Activated T-helper 2 cell treated with anti-CD3 and anti-CD28 coated beads, Interferon-gamma antibody, Interleukin-2, Interleukin-4, amounts not matched to agents 10 μg/mL and 5 μg/mL and 100 μg/mL, durations not matched to agents 14 hours and 24 hours and 36 hours (primary cell): Measurements from ENCODE around the gene SYNRG. TPM values are rescaled to one million over a fixed set of nuclear protein-coding genes. Genes with fewer than 3 reads are reported as not detected.

ENCODE experiments used
- DNase-seq: peaks from one replicate; pipeline ENCODE4 v3.0.0; 2021; ENCODE audit warnings: low spot score
- H3K27ac Mint-ChIP-seq: one replicate; pipeline ENCODE4 v1.8.0; 2021; ENCODE audit warnings: mixed read lengths
- H3K27me3 Mint-ChIP-seq: one replicate; pipeline ENCODE4 v1.8.0; 2021; ENCODE audit warnings: low read depth, mixed read lengths
- H3K36me3 Mint-ChIP-seq: one replicate; pipeline ENCODE4 v1.8.0; 2021; ENCODE audit warnings: low read depth, mixed read lengths
- H3K4me1 Mint-ChIP-seq: one replicate; pipeline ENCODE4 v1.8.0; 2021; ENCODE audit warnings: low read depth, mixed read lengths
- H3K4me3 Mint-ChIP-seq: one replicate; pipeline ENCODE4 v1.8.0; 2021; ENCODE audit warnings: low read depth, mild to moderate bottlenecking, moderate library complexity, mixed read lengths
- H3K9me3 Mint-ChIP-seq: one replicate; pipeline ENCODE4 v1.8.0; 2021; ENCODE audit warnings: mixed read lengths
- intact Hi-C: fragments of 100-400 bp; cut with micrococcal nuclease; formaldehyde crosslinking; loops from one replicate; pipeline ENCODE4 v1.15.1; 2023
- total RNA-seq: library from RNA; stranded (reverse); gene quantifications from 2 replicates; pipeline ENCODE4 v1.2.3, GENCODE V29; 2022

Gene SYNRG
- total RNA-seq, 1 donor from 2014 or later = 43.7 TPM

DNA sequence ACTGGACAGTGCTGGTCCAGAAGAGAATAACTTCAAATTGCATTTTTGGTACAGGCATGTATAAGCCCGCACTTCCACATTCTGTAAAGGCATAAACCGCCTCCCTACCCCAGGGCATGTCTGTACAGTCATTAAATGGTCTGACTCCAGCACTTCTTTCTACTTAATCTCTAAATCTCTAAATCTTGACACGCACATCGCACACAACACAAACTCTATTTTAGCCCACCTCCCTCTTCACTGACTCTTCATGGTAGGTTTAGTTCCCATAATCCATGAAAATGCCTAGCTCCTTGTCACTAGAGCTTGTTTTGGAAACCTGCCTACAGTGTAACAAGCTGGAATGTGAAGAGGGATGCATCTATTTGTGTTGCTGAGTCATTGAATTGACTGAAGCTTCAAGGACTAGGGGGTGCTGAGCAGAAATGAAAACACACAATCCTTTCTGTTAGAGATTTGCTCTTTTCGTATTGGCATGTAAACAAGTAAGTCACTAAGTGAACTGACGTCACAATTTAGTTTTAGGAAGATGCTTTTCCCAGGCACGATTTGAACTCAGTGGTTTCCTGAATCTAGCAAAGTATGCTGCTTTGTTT is 121.1 kb downstream of the SYNRG start:
- Mint-ChIP-seq H3K9me3 (no peaks in the 10 kb centered on the region), H3K4me1 (peaks cover 46% of the 10 kb centered on the region), H3K27ac (peak overlapping the region; percentile 94), H3K36me3 (peaks cover 13% of the 10 kb centered on the region), H3K27me3 (no peaks in the 10 kb centered on the region), H3K4me3 (peak overlapping the region; percentile 92)
- no peak for DNase-seq
- intact Hi-C loops = loop anchor here (2.0 to 5.0 kb wide), 2 partner anchors 57 to 119 kb away; partner anchors contain the start of gene SYNRG

DNA sequence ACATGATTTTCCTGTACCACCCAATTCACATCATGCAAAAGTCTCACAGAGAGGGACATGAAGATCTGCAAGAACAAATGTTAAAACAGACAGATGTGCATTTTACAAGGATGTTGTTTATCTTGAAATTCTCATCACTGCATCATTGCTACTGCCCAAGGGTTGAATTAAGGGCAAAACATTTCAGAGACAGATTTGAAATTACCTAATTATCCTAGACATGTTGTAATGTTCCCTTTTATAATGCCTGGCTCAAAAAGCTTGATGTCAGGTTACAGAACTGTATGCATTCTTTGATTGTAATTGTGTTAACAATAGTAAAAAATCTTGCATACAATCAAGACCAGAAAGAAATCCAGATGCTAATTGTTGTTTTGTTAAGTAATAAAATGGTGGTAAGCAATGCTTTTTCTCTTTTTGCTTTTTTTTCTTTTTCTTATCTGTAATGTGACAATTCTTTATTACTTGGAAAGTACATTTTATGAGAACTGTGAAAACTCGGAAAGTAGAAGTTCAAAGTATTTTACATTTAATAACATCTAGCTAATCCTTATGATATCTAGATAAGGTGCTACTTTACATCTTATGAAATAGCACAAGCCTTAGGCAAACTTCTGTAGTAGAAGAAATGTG is 123.2 kb downstream of the SYNRG start:
- Mint-ChIP-seq H3K4me1 (peaks cover 32% of the 10 kb centered on the region), H3K9me3 (no peaks in the 10 kb centered on the region), H3K27ac (no peak overlapping the region), H3K4me3 (no peak overlapping the region), H3K27me3 (no peaks in the 10 kb centered on the region), H3K36me3 (peaks cover 8% of the 10 kb centered on the region)
- DNase-seq = no peak
- intact Hi-C loops = loop anchor here (5.0 kb wide), 1 partner anchor 121 kb away; the partner anchor contains the start of gene SYNRG

DNA sequence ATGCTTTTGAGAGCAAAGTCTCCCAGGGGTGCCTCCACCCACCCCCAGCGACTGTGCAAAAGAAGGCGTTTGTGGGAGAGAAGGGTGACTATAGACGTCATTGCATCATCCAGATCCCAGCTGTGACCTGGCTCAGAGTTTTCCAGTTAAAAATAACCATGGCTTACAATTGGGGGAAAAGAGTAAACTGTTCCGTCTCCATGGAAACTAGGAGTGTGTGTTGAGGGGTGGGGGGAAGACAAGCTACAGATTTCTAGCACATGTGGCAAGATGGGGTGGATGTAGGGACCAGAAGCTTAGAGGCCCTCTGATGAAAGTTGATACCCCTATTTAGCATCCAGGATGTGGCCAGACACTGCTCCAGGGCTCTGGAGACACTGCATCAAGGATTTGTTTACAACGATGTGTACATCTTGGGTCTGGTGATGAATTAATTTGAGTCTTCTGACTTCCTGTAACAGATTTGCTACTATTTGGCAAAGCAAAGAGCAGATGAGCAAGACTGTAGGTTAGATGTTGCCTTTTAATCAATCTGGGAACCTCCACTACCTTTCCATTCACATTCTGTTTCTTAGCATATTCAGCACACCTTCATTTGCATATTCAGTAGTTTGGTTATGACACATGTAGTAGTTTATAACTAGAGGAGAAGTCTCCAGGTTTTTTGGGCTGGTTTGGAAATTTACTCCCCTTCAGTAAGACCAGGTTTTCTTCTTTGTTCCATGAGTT is 125.7 kb downstream of the SYNRG start:
- no peak for DNase-seq
- H3K9me3 Mint-ChIP-seq = no peaks in the 10 kb centered on the region
- H3K4me3 Mint-ChIP-seq = no peak overlapping the region
- peaks cover 19% of the 10 kb centered on the region for H3K4me1 Mint-ChIP-seq
- H3K27ac Mint-ChIP-seq = no peak overlapping the region
- intact Hi-C loops = no loop called here
- H3K27me3 Mint-ChIP-seq = no peaks in the 10 kb centered on the region
- peaks cover 15% of the 10 kb centered on the region for H3K36me3 Mint-ChIP-seq

DNA sequence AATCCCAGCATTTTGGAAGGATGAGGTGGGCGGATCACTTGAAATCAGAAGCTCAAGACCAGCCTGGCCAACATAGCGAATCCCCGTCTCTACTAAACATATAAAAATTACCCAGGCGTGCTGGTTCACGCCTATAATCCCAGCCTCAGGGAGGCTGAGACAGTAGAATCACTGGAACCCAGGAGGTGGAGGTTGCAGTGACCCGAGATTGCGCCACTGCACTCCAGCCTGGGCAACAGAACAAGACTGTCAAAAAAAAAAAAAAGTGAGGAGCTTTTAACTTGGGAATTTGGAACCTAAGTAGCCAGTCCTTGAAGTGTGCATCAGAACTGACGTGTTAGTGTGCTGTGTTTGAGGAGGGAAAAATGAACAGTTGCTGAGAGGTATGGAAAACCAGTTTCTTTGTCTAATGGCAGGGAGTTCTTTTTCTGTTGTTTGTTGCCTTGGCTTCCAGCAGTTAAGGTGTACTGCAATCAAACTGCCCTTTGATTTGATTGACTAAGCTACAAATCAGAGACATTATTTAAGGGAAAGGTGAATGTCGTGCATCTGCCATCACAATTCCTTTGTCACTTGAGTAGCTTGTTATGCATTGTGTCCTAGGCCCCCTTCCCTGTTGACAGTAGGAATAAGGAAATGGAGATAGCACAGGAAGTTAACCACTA is 128.1 kb downstream of the SYNRG start:
- Mint-ChIP-seq H3K9me3 (no peaks in the 10 kb centered on the region), H3K4me3 (no peak overlapping the region), H3K4me1 (peaks cover 10% of the 10 kb centered on the region), H3K27me3 (no peaks in the 10 kb centered on the region), H3K27ac (no peak overlapping the region), H3K36me3 (peaks cover 30% of the 10 kb centered on the region)
- intact Hi-C loops = no loop called here
- DNase-seq = no peak

DNA sequence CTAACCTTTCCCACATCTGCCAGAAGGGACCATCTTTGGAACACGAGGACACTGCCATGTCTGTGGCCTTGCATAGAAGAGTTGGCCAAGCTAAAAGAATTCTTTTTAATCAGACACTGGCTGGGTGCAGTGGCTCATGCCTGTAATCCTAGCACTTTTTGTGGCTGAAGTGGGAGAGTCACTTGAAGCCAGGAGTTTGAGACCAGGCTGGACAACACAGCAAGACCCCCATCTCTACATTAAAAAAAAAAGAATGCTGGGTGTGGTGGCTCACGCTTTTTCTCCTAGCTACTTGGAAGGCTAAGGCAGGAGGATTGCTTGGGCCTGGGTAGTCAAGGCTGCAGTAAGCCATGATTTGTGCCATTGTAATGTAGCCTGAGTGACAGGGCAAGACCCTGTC is 128.8 kb downstream of the SYNRG start:
- Mint-ChIP-seq H3K36me3 (peaks cover 37% of the 10 kb centered on the region), H3K27ac (no peak overlapping the region), H3K27me3 (no peaks in the 10 kb centered on the region), H3K9me3 (no peaks in the 10 kb centered on the region), H3K4me1 (peaks cover 10% of the 10 kb centered on the region), H3K4me3 (no peak overlapping the region)
- no peak for DNase-seq
- intact Hi-C loops = no loop called here

DNA sequence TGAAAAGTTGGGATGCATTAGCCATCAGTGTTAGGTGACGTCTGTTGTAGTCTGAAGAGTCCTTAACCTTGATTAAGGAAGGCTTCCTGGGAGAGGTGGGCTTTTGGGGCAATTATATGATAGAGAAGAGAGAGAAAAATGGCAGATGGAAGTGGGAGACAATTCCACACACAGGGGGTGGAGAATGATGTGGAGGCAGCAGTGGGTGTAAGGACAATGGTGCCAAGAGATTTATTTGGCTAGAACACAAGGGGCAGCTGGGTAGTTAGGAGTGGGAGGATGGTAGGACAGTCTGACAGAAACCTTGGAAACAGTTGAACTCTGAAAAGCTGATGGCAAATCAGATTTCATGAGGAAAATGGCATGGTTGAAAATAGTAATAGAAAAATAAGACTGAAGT is 130.2 kb downstream of the SYNRG start:
- Mint-ChIP-seq H3K9me3 (no peaks in the 10 kb centered on the region), H3K4me3 (no peak overlapping the region), H3K4me1 (peaks cover 10% of the 10 kb centered on the region), H3K27me3 (no peaks in the 10 kb centered on the region), H3K36me3 (peaks cover 42% of the 10 kb centered on the region), H3K27ac (no peak overlapping the region)
- no peak for DNase-seq
- intact Hi-C loops = no loop called here

DNA sequence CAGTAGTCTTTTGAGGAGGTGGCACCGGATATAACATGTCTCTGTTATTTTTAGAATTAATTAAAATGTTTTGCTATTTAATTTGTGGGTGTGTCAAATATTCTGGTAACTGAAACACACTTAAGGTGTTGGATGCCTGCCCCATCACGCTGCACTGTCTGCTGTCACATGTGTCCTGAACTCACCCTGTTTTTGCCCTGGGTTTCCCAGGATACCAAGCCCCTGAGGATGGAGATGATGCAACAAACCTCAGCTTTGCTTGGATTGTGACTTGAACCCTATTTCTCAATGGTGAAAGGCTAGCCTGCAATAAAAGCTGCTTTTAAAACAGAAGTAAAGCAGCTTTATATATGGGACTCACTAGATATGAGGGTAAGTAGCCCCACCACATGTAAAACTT is 131.0 kb downstream of the SYNRG start:
- Mint-ChIP-seq H3K27me3 (no peaks in the 10 kb centered on the region), H3K36me3 (peaks cover 46% of the 10 kb centered on the region), H3K4me3 (no peak overlapping the region), H3K27ac (no peak overlapping the region), H3K4me1 (peaks cover 2% of the 10 kb centered on the region), H3K9me3 (no peaks in the 10 kb centered on the region)
- no peak for DNase-seq
- intact Hi-C loops = no loop called here

DNA sequence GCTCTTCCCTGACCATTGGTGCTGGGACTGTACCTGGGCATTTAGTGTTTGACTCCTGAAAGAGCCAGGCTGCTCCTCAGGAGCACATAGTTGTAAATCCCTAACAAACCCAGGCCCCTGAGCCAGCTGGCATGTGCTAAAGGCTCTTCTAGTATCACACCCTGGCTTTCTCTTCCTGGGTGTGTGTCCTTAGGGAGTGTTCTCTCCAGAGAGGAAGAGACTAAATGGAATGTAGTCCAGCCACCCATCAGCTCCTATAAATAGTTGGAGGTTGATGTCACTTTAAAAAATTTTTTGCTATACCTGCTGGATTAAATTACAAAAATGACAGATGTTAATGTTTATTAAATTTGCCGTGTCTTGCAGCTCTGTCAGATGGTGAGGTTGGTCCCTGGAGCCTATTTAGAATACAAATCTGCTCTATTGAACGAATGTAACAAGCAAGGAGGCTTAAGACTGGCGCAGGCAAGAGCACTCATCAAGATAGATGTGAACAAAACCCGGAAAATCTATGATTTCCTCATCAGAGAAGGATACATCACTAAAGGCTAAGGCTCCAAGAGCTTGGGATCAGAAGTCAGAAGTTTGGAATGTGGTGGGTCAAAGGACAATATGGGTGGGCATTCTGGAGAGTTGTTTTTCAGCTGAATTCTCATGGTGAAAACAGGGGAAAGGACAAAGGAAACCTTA is 132.6 kb downstream of the SYNRG start:
- Mint-ChIP-seq H3K27me3 (no peaks in the 10 kb centered on the region), H3K4me3 (no peak overlapping the region), H3K4me1 (no peaks in the 10 kb centered on the region), H3K9me3 (no peaks in the 10 kb centered on the region), H3K27ac (no peak overlapping the region), H3K36me3 (peaks cover 58% of the 10 kb centered on the region)
- no peak for DNase-seq
- intact Hi-C loops = no loop called here

DNA sequence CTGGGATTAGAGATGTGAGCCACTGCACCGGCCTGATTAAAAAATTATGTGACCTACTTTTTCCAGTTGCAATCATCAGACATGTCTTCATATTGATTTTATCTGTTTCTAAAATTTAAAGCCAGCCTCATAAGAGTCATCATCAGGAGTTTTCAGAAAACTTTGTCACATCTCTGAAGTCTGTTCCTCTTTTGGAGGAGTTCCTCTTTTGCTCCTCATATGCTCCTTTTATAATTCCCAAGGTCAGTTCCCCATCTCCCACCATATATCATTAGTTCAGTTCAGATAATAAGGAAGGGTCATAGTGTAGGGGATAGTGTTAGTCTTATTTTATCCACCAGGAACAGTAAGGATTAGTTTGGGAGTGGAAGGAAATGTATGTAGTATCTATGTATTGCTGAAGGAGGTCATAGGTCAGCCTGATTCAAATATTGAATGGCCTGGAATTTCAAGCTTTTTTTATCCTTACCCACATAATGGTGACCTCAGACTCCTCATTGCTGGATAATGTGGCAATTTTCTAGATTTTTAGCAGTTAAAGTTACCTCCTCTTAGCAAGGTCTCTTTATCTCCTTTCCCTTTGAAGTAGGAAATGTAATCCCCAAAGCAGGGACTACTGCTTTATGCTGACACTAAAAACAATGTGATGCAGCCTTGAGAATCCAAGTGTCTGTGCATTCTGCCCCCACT is 133.3 kb downstream of the SYNRG start:
- H3K36me3 Mint-ChIP-seq = peaks cover 62% of the 10 kb centered on the region
- no peak overlapping the region for H3K27ac Mint-ChIP-seq
- H3K4me3 Mint-ChIP-seq = no peak overlapping the region
- no peaks in the 10 kb centered on the region for H3K27me3 Mint-ChIP-seq
- intact Hi-C loops = no loop called here
- H3K4me1 Mint-ChIP-seq = no peaks in the 10 kb centered on the region
- H3K9me3 Mint-ChIP-seq = no peaks in the 10 kb centered on the region
- no peak for DNase-seq

DNA sequence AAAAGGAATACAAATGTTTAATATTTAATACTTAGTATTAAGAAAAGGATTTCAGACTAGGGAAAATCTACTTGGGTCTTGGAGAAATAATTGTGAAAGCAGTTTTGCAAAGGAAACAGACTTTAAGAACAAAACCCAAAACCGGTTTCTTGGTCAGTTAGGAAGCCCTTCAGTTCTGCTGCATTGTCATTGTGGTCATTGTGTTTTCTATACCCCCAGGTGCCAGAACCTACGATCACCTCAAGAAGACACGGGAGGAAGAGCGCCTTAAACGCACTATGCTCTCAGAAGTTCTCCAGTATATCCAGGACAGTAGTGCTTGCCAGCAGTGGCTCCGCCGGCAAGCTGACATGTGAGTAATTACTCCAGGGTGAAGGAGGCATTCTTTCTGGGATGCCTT is 139.0 kb downstream of the SYNRG start:
- DNase-seq = no peak
- no peak overlapping the region for H3K27ac Mint-ChIP-seq

DNA sequence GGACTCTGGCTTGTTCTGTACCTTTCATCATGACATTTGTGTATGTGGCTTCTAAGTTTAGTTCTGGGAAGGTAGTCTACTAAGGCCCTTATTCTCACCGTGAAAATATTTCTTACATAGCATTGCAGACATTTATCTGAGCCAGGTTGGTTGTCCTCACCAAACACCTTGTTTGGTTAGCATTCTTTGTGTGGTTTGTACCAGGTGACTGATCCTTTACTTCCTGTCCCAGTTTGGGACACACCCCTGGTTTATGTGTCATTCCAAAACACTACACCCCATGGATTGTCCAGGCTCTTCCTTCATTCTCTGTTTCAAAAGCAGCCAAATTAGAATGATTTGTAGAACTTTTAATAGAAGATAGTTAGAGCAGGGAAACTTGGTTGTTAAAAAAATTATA is 142.7 kb downstream of the SYNRG start:
- DNase-seq = no peak
- intact Hi-C loops = no loop called here
- Mint-ChIP-seq H3K9me3 (no peaks in the 10 kb centered on the region), H3K27ac (no peak overlapping the region), H3K36me3 (peaks cover 48% of the 10 kb centered on the region), H3K4me3 (no peak overlapping the region), H3K4me1 (peaks cover 4% of the 10 kb centered on the region), H3K27me3 (no peaks in the 10 kb centered on the region)

More for the DNA sequence above, 139.0 kb downstream of the SYNRG start:
- Mint-ChIP-seq H3K4me3 (no peak overlapping the region), H3K4me1 (no peaks in the 10 kb centered on the region), H3K9me3 (no peaks in the 10 kb centered on the region), H3K27me3 (no peaks in the 10 kb centered on the region), H3K36me3 (peaks cover 59% of the 10 kb centered on the region)
- intact Hi-C loops = no loop called here

DNA sequence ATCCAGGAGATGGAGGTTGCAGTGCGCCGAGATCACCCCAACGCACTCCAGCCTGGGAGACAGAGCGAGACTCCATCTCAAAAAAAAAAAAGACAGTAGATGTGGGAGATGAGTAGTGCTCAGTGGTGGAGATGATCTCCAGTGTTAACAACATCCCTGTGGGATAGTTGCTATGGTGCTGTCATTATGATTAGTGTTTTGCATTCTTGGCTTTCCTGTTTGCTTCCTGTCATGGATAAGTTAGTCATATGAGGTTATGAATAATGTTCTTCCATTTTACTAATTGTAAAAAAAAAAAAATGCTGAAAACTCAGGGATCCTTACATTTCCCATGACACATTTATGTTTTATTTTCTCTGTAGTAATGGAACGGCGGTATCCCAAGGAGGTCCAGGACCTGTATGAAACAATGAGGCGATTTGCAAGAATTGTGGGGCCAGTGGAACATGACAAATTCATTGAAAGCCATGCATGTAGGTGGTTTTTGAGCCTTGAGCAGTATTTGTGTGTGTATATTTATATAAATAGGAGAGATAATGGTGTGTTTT is 144.1 kb downstream of the SYNRG start:
- intact Hi-C loops = no loop called here
- Mint-ChIP-seq H3K4me3 (no peak overlapping the region), H3K4me1 (peaks cover 10% of the 10 kb centered on the region), H3K9me3 (no peaks in the 10 kb centered on the region), H3K27me3 (no peaks in the 10 kb centered on the region), H3K36me3 (peaks cover 46% of the 10 kb centered on the region), H3K27ac (no peak overlapping the region)
- DNase-seq = no peak
